H9 (cell line): Measurements from ENCODE around the gene SLC13A5. TPM values are rescaled to one million over a fixed set of nuclear protein-coding genes. Genes with fewer than 3 reads are reported as not detected.

ENCODE experiments used
- DNase-seq: peaks from one replicate; pipeline ENCODE4 v3.0.0-alpha.2; 2017
- H2AFZ ChIP-seq: one replicate; pipeline ENCODE4 v1.6.1; 2013; ENCODE audit warnings: mild to moderate bottlenecking, low read length, control low read depth, moderate library complexity
- H2AK5ac ChIP-seq: 2 replicates; pipeline ENCODE4 v1.6.1; 2013; ENCODE audit warnings: low read length, control low read depth, mixed read lengths; ENCODE audit not compliant: insufficient read length
- H2BK120ac ChIP-seq: one replicate; pipeline ENCODE4 v1.6.1; 2013; ENCODE audit warnings: low read depth, mild to moderate bottlenecking, low read length, control low read depth, inconsistent platforms; ENCODE audit not compliant: poor library complexity, severe bottlenecking
- H2BK12ac ChIP-seq: 2 replicates; pipeline ENCODE4 v1.6.1; 2013; ENCODE audit warnings: low read length, control low read depth, mixed read lengths, low read depth; ENCODE audit not compliant: insufficient read length
- H2BK15ac ChIP-seq: 2 replicates; pipeline ENCODE4 v1.6.1; 2013; ENCODE audit warnings: low read depth, low read length, control low read depth
- H2BK20ac ChIP-seq: one replicate; pipeline ENCODE4 v1.6.1; 2013; ENCODE audit warnings: low read depth, mild to moderate bottlenecking, low read length, control low read depth, inconsistent platforms; ENCODE audit not compliant: poor library complexity, severe bottlenecking
- H2BK5ac ChIP-seq: 2 replicates; pipeline ENCODE4 v1.6.1; 2013; ENCODE audit warnings: low read length, control low read depth, mixed read lengths; ENCODE audit not compliant: insufficient read length
- H3K14ac ChIP-seq: 2 replicates; pipeline ENCODE4 v1.6.1; 2013; ENCODE audit warnings: low read length, control low read depth; ENCODE audit not compliant: insufficient read depth
- H3K18ac ChIP-seq: 2 replicates; pipeline ENCODE4 v1.6.1; 2013; ENCODE audit warnings: low read depth, mild to moderate bottlenecking, mixed read lengths, low read length, control low read depth; ENCODE audit not compliant: insufficient read length
- H3K23ac ChIP-seq: 2 replicates; pipeline ENCODE4 v1.6.1; 2013; ENCODE audit warnings: low read length, control low read depth, mixed read lengths, low read depth; ENCODE audit not compliant: insufficient read length
- H3K23me2 ChIP-seq: 2 replicates; pipeline ENCODE4 v1.6.1; 2013; ENCODE audit warnings: low read depth, mild to moderate bottlenecking, mixed read lengths, low read length, control low read depth; ENCODE audit not compliant: insufficient read length, poor library complexity, severe bottlenecking
- H3K27ac ChIP-seq: 2 replicates; pipeline ENCODE4 v1.5.1; 2013; ENCODE audit warnings: low read length, control low read depth, mixed read lengths, low read depth; ENCODE audit not compliant: insufficient read length
- H3K27me3 ChIP-seq: 2 replicates; pipeline ENCODE4 v1.6.1; 2013; ENCODE audit warnings: low read length, control low read depth, inconsistent platforms; ENCODE audit not compliant: insufficient read depth
- H3K4ac ChIP-seq: 2 replicates; pipeline ENCODE4 v1.6.1; 2013; ENCODE audit warnings: low read depth, mild to moderate bottlenecking, control low read depth, inconsistent platforms, low read length, moderate library complexity
- H3K4me1 ChIP-seq: 2 replicates; pipeline ENCODE4 v1.6.1; 2013; ENCODE audit warnings: low read length, control low read depth, inconsistent platforms; ENCODE audit not compliant: insufficient read depth
- H3K4me2 ChIP-seq: 2 replicates; pipeline ENCODE4 v1.6.1; 2013; ENCODE audit warnings: low read length, control low read depth, mixed read lengths; ENCODE audit not compliant: insufficient read length, insufficient read depth
- H3K56ac ChIP-seq: 2 replicates; pipeline ENCODE4 v1.6.1; 2013; ENCODE audit warnings: low read depth, mild to moderate bottlenecking, mixed read lengths, low read length, control low read depth; ENCODE audit not compliant: insufficient read length
- H3K79me1 ChIP-seq: 2 replicates; pipeline ENCODE4 v1.6.1; 2013; ENCODE audit warnings: low read depth, mild to moderate bottlenecking, moderate library complexity, low read length, control low read depth, inconsistent platforms; ENCODE audit not compliant: insufficient read depth, poor library complexity, severe bottlenecking
- H3K79me2 ChIP-seq: 2 replicates; pipeline ENCODE4 v1.6.1; 2013; ENCODE audit warnings: low read length, control low read depth, inconsistent platforms; ENCODE audit not compliant: insufficient read depth
- H3K9ac ChIP-seq: 2 replicates; pipeline ENCODE4 v1.6.1; 2013; ENCODE audit warnings: low read length, control low read depth, mixed read lengths; ENCODE audit not compliant: insufficient read length; ENCODE audit errors: extremely low read depth
- H3K9me3 ChIP-seq: one replicate; pipeline ENCODE4 v1.6.1; 2013; ENCODE audit warnings: low read depth, low read length, inconsistent platforms; ENCODE audit not compliant: control insufficient read depth
- H3T11ph ChIP-seq: one replicate; pipeline ENCODE4 v1.6.1; 2013; ENCODE audit warnings: mild to moderate bottlenecking, low read length, control low read depth, inconsistent platforms
- H4K20me1 ChIP-seq: one replicate; pipeline ENCODE4 v1.6.1; 2013; ENCODE audit not compliant: control insufficient read depth, insufficient read length, insufficient read depth
- H4K5ac ChIP-seq: 2 replicates; pipeline ENCODE4 v1.6.1; 2013; ENCODE audit warnings: low read depth, mild to moderate bottlenecking, mixed read lengths, low read length, control low read depth; ENCODE audit not compliant: insufficient read length
- H4K8ac ChIP-seq: replicated peaks from 2 replicates; pipeline ENCODE4 v1.6.1; 2013; ENCODE audit warnings: low read length, control low read depth, mixed read lengths, low read depth; ENCODE audit not compliant: insufficient read length
- H4K91ac ChIP-seq: 2 replicates; pipeline ENCODE4 v1.6.1; 2013; ENCODE audit warnings: low read depth, mild to moderate bottlenecking, moderate library complexity, mixed read lengths, low read length, control low read depth; ENCODE audit not compliant: insufficient read length
- H3K27ac Mint-ChIP-seq, 3 experiments: 2 replicates in 2 of 3; 3 replicates in 1 of 3; pipeline ENCODE4 v1.8.0; 2020 to 2021; ENCODE audit warnings: mixed read lengths in 3 of 3, mild to moderate bottlenecking in 1 of 3, moderate library complexity in 1 of 3
- H3K27me3 Mint-ChIP-seq: 2 replicates; pipeline ENCODE4 v1.8.0; 2021; ENCODE audit warnings: low read depth, mild to moderate bottlenecking, moderate library complexity, mixed read lengths
- H3K36me3 Mint-ChIP-seq, 3 experiments: 2 replicates in 2 of 3; 3 replicates in 1 of 3; pipeline ENCODE4 v1.8.0; 2020 to 2021; ENCODE audit warnings: low read depth in 3 of 3, mixed read lengths in 3 of 3; ENCODE audit not compliant: insufficient read depth in 1 of 3
- H3K4me1 Mint-ChIP-seq, 2 experiments: 2 replicates each; pipeline ENCODE4 v1.8.0; 2020; ENCODE audit warnings: mixed read lengths in 2 of 2
- H3K4me3 Mint-ChIP-seq, 2 experiments: 2 replicates in 1 of 2; 3 replicates in 1 of 2; pipeline ENCODE4 v1.8.0; 2020 to 2021; ENCODE audit warnings: mild to moderate bottlenecking in 2 of 2, mixed read lengths in 2 of 2, moderate library complexity in 1 of 2
- H3K9me3 Mint-ChIP-seq, 2 experiments: 2 replicates in 1 of 2; 3 replicates in 1 of 2; pipeline ENCODE4 v1.8.0; 2020; ENCODE audit warnings: mild to moderate bottlenecking in 2 of 2, mixed read lengths in 2 of 2, moderate library complexity in 1 of 2
- WGBS: extraction: QIAGEN DNeasy Blood & Tissue Kit; methylation state at CpG from one replicate; pipeline ENCODE4 v1.1.7; 2013; ENCODE audit warnings: missing lambda C conversion rate, low lambda C conversion rate, mixed read lengths; ENCODE audit not compliant: insufficient read length; ENCODE audit errors: extremely low coverage; 5-methylcytosine and 5-hydroxymethylcytosine counted together
- total RNA-seq: library from RNA; stranded (reverse); gene quantifications from 2 replicates; pipeline ENCODE4 v1.2.1, GENCODE V29; 2021
- TF ChIP-seq, protein P1 (sequence below): fragments of 200-600 bp; sonication (generic); conservative IDR thresholded peaks from 3 replicates; pipeline ENCODE4 v1.8.0; 2021; ENCODE audit warnings: antibody characterized with exemption, mild to moderate bottlenecking

Gene SLC13A5
- total RNA-seq, 1 experiment from 2014 or later, result 1.6 TPM

DNA sequence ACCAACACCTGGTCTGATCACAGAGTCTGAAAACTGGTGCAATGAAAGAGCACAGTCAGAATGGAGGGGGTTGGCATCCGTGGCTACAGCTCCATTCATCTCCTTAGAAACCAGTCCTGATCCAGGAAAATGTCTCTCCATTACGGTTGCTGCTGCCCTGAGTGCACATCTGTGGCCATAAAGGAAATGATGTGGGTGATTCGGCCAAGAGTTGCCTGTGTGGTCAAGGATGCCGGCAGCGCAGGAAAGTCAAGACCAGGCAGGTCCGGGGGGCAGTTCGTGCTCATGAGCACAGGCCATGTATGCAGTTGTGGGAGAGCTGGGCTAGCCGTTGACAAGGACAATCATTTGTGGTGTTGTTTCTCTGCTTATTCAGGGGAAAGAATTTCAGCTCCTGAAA lies 48.6 kb upstream of the SLC13A5 start:
- Mint-ChIP-seq H3K4me1 (peaks cover 16 to 19% of the 10 kb centered on the region in 2 experiments), H3K36me3 (peaks cover 0 to 2% (median 0%) of the 10 kb centered on the region in 3 experiments; a peak in 1 of 7 replicates), H3K9me3 (no peaks in the 10 kb centered on the region), H3K27ac (no peak overlapping the region), H3K27me3 (peaks cover 5% of the 10 kb centered on the region), H3K4me3 (no peak overlapping the region)
- H3K14ac ChIP-seq, result no peak overlapping the region
- H2AK5ac ChIP-seq, result no peak overlapping the region
- TF ChIP-seq, protein P1, sequence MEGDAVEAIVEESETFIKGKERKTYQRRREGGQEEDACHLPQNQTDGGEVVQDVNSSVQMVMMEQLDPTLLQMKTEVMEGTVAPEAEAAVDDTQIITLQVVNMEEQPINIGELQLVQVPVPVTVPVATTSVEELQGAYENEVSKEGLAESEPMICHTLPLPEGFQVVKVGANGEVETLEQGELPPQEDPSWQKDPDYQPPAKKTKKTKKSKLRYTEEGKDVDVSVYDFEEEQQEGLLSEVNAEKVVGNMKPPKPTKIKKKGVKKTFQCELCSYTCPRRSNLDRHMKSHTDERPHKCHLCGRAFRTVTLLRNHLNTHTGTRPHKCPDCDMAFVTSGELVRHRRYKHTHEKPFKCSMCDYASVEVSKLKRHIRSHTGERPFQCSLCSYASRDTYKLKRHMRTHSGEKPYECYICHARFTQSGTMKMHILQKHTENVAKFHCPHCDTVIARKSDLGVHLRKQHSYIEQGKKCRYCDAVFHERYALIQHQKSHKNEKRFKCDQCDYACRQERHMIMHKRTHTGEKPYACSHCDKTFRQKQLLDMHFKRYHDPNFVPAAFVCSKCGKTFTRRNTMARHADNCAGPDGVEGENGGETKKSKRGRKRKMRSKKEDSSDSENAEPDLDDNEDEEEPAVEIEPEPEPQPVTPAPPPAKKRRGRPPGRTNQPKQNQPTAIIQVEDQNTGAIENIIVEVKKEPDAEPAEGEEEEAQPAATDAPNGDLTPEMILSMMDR, result no peak
- H2BK15ac ChIP-seq, result no peak overlapping the region
- H3K23me2 ChIP-seq, result no peaks in the 10 kb centered on the region
- no peak overlapping the region for H2BK20ac ChIP-seq
- H2AFZ ChIP-seq, result no peak overlapping the region
- no peak overlapping the region for H3K18ac ChIP-seq
- no peak overlapping the region for H3K4ac ChIP-seq
- no CpG with 5 or more reads among the region's 8 CpGs for WGBS
- no peak overlapping the region for H3K56ac ChIP-seq
- no peak for DNase-seq
- no peaks in the 10 kb centered on the region for H3K27me3 ChIP-seq
- H2BK12ac ChIP-seq, result no peak overlapping the region
- no peak overlapping the region for H3K27ac ChIP-seq
- no peak overlapping the region for H3K9ac ChIP-seq
- no peaks in the 10 kb centered on the region; the same call in 1 of the 2 replicates for H3K4me1 ChIP-seq
- no peaks in the 10 kb centered on the region for H4K20me1 ChIP-seq
- H3K9me3 ChIP-seq, result no peaks in the 10 kb centered on the region
- no peaks in the 10 kb centered on the region for H3K79me2 ChIP-seq
- H3K79me1 ChIP-seq, result no peaks in the 10 kb centered on the region
- no peak overlapping the region for H3K4me2 ChIP-seq
- no peak overlapping the region for H4K91ac ChIP-seq
- H3K23ac ChIP-seq, result no peak overlapping the region
- no peak overlapping the region for H3T11ph ChIP-seq
- H4K8ac ChIP-seq, result no peak overlapping the region
- no peak overlapping the region for H4K5ac ChIP-seq
- H2BK120ac ChIP-seq, result no peak overlapping the region
- no peak overlapping the region for H2BK5ac ChIP-seq
